Measurements from ENCODE around the gene PSORS1C1.

PSORS1C1 gene

GRCh38 chr6:31125586-31126363 is 11.2 kb downstream of the PSORS1C1 start:
- in situ Hi-C loops (cut with HindIII; ENCODE audit: low sequenced_read_pairs), result loop anchor here (25.0 kb wide), 1 partner anchor 112 kb away; no protein-coding TSS in a partner anchor

DNA sequence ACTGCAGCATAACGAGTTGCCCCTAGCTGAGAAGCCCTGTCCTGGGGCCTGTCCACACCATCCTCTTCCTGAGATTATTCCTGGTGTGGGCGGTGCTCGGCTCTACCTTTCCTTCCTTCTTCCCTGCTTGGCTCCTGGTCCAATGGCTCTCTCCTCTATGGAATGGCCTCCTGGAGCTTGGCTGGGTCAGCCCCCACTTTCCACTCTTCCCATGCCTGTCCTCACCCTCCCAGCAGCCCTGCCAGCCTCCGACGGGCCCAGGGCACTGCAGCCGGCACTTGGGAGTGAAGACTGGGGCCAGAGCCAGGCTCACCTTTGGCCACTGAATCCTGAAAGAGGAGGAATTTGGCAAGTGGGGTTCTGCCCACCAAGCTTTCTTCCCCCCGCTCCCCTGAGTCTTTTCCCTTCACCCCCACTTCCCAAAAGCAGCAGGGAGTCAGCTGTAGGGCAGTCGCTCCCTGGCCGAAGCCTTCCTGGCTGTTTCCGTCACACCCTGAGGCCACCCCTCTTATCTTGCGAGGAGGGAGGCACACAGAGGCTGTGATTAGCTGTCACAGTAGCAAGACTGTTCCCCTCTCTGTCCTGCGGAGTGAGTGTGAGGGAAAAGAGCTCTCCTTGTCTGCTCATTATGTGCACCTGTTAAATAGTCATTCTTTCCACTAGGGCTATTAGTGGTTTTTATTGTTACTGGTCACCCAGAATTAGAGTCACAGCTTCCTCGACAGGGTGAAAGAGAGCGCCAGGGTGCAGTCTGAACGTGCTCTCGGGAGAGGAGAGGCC is 12.0 kb downstream of the PSORS1C1 start:
- in situ Hi-C loops (cut with HindIII; ENCODE audit: low sequenced_read_pairs), result loop anchor here (25.0 kb wide), 1 partner anchor 111 kb away; no protein-coding TSS in a partner anchor

DNA sequence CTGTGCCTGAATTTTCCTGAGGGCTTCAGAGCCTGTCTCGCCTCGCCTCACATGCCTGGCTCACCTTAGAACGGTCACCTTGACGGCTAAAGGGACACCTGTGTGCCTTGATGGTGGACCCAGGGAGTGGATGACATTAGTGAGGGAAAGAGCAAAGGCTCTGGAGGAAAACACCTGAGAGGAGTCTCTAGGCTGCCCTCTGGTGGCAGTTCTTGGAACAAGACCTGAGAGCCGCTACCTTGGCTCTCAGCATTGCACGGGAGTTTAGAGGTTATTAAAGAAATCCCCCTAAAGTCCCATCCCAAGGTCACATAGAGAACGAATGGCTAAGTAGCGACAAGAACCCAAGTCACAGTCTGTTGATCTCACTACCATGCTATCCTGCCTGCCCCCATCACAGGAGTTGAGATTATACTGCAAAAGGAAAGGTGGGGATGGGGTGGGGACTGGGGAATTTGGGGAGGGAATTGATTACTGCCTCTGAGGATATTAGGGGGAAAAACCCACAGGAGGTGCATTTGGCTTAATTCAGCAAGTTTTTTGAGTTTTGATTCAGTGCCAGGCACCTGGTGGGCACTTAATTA is 13.6 kb downstream of the PSORS1C1 start:
- in situ Hi-C loops (cut with HindIII; ENCODE audit: low sequenced_read_pairs), result loop anchor here (25.0 kb wide), 1 partner anchor 109 kb away; no protein-coding TSS in a partner anchor

- in situ Hi-C loops (cut with HindIII; ENCODE audit: low sequenced_read_pairs), result loop anchor here (25.0 kb wide), 1 partner anchor 108 kb away; no protein-coding TSS in a partner anchor
Observed at GRCh38 chr6:31129130-31129529, 14.5 kb downstream of the PSORS1C1 start.

- in situ Hi-C loops (cut with HindIII; ENCODE audit: low sequenced_read_pairs), result loop anchor here (25.0 kb wide), 1 partner anchor 107 kb away; no protein-coding TSS in a partner anchor
Observed at GRCh38 chr6:31130751-31131150, 16.2 kb downstream of the PSORS1C1 start.

DNA sequence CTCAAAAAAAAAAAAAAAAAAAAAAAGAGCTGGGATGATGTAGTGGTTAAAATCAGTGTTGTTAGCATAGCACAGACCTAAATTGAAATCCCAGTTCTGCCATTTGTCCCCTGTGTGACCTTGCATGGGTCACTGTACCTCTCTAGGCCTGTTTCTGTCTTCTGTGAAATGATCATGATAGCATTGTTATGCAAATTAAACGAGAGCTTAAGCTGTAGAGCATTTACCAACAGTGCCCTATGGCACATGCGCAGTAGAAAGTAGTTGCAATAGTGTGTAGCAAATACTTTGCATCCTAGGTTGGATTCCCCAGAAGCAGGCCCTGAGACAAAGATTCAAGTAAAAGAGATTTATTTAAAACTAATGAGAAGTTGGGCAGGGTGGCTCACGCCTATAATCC is 17.0 kb downstream of the PSORS1C1 start:
- in situ Hi-C loops (cut with HindIII; ENCODE audit: low sequenced_read_pairs), result loop anchor here (25.0 kb wide), 1 partner anchor 106 kb away; no protein-coding TSS in a partner anchor

DNA sequence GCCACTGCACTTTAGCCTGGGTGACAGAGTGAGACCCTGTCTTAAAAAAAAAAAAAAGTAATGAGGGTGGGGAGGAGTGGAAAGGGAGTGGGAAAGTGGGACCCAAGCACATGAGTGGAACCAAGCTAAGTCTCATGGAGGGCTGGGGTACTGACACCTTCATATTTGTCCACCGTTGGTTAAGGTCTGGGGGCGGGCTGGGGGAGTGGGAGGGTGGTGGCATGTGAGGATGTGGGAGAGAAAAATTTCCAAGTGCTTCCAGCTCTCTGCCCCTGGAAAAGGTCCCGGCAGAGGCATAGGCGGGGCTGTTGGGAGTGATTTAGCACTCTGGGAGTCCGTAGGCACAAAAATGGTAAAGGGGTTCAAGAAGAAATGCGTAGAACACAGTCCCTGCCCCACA is 18.2 kb downstream of the PSORS1C1 start:
- in situ Hi-C loops (cut with HindIII; ENCODE audit: low sequenced_read_pairs), result loop anchor here (25.0 kb wide), 1 partner anchor 104 kb away; no protein-coding TSS in a partner anchor

DNA sequence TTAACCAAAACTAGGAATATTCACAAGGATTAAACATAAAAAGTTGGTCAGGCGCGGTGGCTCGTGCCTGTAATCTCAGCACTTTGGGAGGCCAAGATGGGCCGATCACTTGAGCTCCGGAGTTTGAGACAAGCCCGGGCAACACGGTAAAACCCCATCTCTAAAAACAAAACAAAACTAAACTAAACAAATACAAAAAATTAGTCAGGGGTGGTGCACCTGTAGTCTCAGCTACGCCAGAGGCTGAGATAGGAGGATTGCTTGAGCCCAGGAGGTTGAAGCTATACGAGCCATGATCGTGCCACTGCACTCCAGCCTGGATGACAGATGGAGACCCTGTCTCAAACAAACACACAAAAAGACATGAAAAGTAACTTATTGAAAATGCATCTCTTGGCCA is 21.1 kb downstream of the PSORS1C1 start:
- in situ Hi-C loops (cut with HindIII; ENCODE audit: low sequenced_read_pairs), result loop anchor here (25.0 kb wide), 1 partner anchor 102 kb away; no protein-coding TSS in a partner anchor

GRCh38 chr6:31138982-31139381 is 24.4 kb downstream of the PSORS1C1 start, which contains the start of gene PSORS1C2:
TSS of gene PSORS1C2 (minus strand) at chr6:31139066. CDS start at chr6:31139026, 40 bp downstream.
- in situ Hi-C loops (cut with HindIII; ENCODE audit: low sequenced_read_pairs), result loop anchor here (25.0 kb wide), 1 partner anchor 98 kb away; no protein-coding TSS in a partner anchor

- in situ Hi-C loops (cut with HindIII; ENCODE audit: low sequenced_read_pairs), result loop anchor here (25.0 kb wide), 1 partner anchor 98 kb away; no protein-coding TSS in a partner anchor
Observed at GRCh38 chr6:31139599-31139998, 25.0 kb downstream of the PSORS1C1 start.

- in situ Hi-C loops (cut with HindIII; ENCODE audit: low sequenced_read_pairs), result loop anchor here (25.0 kb wide), 1 partner anchor 97 kb away; no protein-coding TSS in a partner anchor
Observed at GRCh38 chr6:31140643-31141042, 26.0 kb downstream of the PSORS1C1 start.

GRCh38 chr6:31142361-31142761 is 27.8 kb downstream of the PSORS1C1 start:
- in situ Hi-C loops (cut with HindIII; ENCODE audit: low sequenced_read_pairs), result loop anchor here (25.0 kb wide), 1 partner anchor 95 kb away; no protein-coding TSS in a partner anchor

DNA sequence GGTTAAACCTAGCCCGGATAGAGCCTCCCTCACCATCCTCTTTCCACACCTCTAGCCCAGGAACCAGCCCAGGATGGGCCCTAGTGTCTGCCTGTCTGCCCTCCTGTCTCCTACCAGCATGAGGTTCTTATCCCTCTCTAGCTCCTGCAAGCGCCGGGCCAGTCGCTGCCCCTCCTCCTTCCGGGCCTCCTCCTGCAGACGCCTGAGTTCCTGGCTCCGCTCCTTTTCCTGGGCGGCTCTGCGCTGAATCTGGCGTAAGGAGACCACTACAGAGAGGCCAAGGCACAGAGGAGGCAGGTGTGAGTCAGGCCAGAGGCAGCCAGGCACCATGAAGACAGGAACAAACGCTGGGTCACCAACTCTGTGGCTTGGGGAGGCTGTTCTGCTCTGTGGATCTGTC is 28.5 kb downstream of the PSORS1C1 start:
- in situ Hi-C loops (cut with HindIII; ENCODE audit: low sequenced_read_pairs), result loop anchor here (25.0 kb wide), 1 partner anchor 94 kb away; no protein-coding TSS in a partner anchor

GRCh38 chr6:31144296-31144969 is 29.8 kb downstream of the PSORS1C1 start:
- in situ Hi-C loops (cut with HindIII; ENCODE audit: low sequenced_read_pairs), result loop anchor here (25.0 kb wide), 1 partner anchor 93 kb away; no protein-coding TSS in a partner anchor

DNA sequence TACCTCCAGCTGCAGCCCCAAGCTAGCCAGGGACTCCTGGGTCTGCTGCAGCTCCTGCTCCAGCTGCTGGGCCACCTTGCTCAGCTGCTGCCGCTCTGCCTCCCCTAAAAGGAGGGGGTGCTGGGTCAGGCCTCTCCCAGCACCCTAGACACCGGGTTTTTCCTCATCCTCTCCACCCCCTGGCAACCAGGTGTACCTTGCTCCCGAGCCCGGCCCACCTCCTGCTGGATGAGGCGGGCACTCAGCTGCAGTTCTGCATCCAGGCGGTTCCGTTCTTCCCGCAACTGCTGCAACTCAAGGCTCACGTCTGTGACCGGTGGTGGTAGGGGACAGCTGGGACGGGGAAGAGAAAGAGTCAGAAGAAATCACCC is 30.4 kb downstream of the PSORS1C1 start:
- in situ Hi-C loops (cut with HindIII; ENCODE audit: low sequenced_read_pairs), result loop anchor here (25.0 kb wide), 1 partner anchor 92 kb away; no protein-coding TSS in a partner anchor

- in situ Hi-C loops (cut with HindIII; ENCODE audit: low sequenced_read_pairs), result loop anchor here (25.0 kb wide), 1 partner anchor 92 kb away; no protein-coding TSS in a partner anchor
Observed at GRCh38 chr6:31145386-31145785, 30.8 kb downstream of the PSORS1C1 start.

DNA sequence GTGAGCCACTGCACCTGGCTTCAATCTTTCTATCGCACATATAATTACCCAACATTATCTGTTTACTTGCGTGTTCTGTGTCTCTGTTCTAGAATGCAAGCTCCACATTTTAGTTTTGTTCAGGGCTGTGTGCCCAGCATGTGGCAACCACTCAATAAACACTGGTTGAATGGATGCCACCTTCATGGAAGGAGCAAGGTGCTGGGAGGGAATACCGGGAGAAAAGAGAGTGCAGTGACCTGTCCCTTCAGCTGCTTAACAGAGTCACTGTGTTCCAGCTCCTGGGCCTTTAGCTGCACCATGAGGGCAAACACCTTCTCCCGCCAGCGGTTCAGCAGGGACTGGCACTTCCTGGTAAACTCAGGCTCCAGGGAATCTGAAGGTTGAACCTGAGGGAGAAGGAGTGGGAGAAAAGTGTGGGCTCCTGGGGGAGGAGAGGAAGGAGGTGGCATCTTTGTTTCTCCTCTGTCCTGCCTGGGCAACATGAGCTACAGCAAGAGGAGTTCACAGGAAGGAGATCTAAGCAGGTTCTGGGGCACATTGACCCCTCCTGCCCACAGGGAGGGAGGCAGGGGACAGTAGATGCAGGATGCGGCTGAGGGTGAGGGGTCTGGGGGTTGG is 35.3 kb downstream of the PSORS1C1 start:
- in situ Hi-C loops (cut with HindIII; ENCODE audit: low sequenced_read_pairs), result loop anchor here (25.0 kb wide), 1 partner anchor 87 kb away; no protein-coding TSS in a partner anchor

DNA sequence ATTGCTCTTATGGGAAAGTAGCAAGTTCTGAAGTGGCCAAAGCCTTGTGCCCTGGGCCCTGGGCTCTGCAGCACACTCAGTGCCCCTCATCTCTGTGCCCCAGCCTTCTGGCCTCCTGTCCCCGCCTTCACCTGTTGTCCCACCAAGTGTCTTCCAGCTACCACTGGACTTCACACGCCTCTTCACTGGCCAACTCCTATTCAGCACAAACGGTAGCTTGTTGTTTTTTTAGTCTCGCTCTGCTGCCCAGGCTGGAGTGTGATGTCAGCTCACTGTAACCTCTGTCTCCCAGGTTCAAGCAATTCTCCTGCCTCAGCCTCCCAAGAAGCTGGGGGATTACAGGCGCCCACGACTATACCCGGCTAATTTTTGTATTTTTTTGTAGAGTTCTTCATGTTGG is 38.2 kb downstream of the PSORS1C1 start:
- in situ Hi-C loops (cut with HindIII; ENCODE audit: low sequenced_read_pairs), result no loop called here

GRCh38 chr6:31154436-31154835 is 39.8 kb downstream of the PSORS1C1 start:
- in situ Hi-C loops (cut with HindIII; ENCODE audit: low sequenced_read_pairs), result no loop called here

Measured in DLD1 (cell line).